D341Med (cell line): Measurements from ENCODE around the gene MYOZ3.

Source experiments
- DNase-seq: peaks from one replicate; pipeline ENCODE4 v3.0.0; 2012; ENCODE audit warnings: low spot score

The MYOZ3 gene

GRCh38 chr5:150642991-150643710 is 17.9 kb upstream of the MYOZ3 start:
- no peak for DNase-seq

GRCh38 chr5:150644058-150644457 is 17.0 kb upstream of the MYOZ3 start:
- no peak for DNase-seq

- DNase-seq = no peak
Measured at GRCh38 chr5:150644514-150644913, 16.5 kb upstream of the MYOZ3 start.

GRCh38 chr5:150645070-150645700 is 15.9 kb upstream of the MYOZ3 start:
- DNase-seq = no peak

GRCh38 chr5:150647275-150648251 is 13.5 kb upstream of the MYOZ3 start:
- no peak for DNase-seq

- no peak for DNase-seq
Measured at GRCh38 chr5:150648294-150649107, 12.6 kb upstream of the MYOZ3 start.

- no peak for DNase-seq
Measured at GRCh38 chr5:150649108-150650020, 11.7 kb upstream of the MYOZ3 start.

- DNase-seq = no peak
Measured at GRCh38 chr5:150650021-150651006, 10.7 kb upstream of the MYOZ3 start.

GRCh38 chr5:150651382-150651781 is 9.7 kb upstream of the MYOZ3 start:
- no peak for DNase-seq

GRCh38 chr5:150651924-150652671 is 9.0 kb upstream of the MYOZ3 start:
- DNase-seq = no peak

GRCh38 chr5:150653145-150653761 is 7.8 kb upstream of the MYOZ3 start:
- no peak for DNase-seq

GRCh38 chr5:150653762-150654556 is 7.1 kb upstream of the MYOZ3 start:
- DNase-seq = no peak

GRCh38 chr5:150655221-150655620 is 5.8 kb upstream of the MYOZ3 start:
- no peak for DNase-seq

- peak; percentile 99 for DNase-seq
Measured at GRCh38 chr5:150656191-150657132, 4.6 kb upstream of the MYOZ3 start.

- no peak for DNase-seq
Measured at GRCh38 chr5:150658121-150658520, 2.9 kb upstream of the MYOZ3 start.

- DNase-seq = no peak
Measured at GRCh38 chr5:150658699-150659265, 2.3 kb upstream of the MYOZ3 start.
